Measurements from ENCODE around the gene B3GALT5.
"Not testable (repeated sequence)": the region's sequence is repeated elsewhere in the genome, so short reads cannot be mapped to it uniquely, and the experiment has no call there.

Gene B3GALT5

DNA sequence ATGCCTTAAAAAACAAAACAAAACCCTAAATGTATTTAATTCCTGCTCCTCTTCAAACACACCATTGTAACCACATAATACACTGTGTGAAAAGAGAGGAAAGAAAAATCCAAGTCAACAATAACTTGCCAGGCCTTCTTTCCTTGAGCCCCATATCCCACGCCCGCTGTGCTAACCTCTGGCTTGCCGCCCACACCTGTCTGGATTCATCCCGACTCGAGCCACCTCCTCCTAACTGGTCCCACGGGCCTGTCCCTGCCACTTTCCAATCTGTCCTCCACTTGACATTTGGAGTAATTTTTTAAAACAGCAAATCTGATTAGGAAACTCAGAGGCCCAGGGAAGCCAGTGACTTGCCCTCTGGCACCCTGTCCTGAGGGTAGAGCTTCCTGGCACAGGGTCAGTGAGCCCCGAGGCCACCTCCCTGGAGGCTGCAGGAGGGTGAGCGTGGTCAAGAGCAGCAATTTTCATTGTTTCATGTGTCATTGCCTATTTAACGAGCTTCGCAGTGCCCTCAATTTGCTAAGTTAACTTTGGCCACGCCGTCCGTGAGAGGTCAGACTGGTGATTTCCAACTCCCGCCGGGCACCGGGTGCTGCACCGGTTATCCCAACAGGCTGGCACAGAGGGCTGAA is 54.1 kb downstream of the B3GALT5 start:
- no peak for DNase-seq (ENCODE audit: low read depth, low spot score)

DNA sequence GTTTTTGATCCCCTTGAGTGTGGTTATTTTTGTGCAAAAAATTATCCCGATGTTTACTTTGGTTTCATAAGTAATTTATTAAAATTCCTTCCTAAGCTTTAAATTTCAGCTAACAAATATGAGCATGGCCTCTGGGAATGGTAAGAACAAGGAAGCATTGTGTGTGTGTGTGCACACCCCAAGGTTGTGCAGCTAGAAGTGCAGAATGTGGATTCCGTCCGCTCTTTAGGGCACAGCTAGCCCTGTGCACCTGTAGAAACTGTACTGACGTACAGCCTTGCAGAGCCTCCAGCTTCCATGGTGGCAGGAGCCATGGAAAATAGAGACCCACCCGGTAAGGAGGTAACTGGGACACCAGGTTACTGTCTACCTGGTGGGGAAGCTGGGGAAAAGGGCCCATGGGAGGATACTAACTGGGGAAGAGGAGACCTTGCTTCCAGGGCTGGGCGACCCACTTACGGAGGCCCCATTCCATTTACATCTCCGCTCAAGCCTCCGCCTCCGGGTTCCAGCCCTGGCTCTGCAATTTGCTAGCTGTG is 54.7 kb downstream of the B3GALT5 start:
- DNase-seq (ENCODE audit: low read depth, low spot score), result no peak

DNA sequence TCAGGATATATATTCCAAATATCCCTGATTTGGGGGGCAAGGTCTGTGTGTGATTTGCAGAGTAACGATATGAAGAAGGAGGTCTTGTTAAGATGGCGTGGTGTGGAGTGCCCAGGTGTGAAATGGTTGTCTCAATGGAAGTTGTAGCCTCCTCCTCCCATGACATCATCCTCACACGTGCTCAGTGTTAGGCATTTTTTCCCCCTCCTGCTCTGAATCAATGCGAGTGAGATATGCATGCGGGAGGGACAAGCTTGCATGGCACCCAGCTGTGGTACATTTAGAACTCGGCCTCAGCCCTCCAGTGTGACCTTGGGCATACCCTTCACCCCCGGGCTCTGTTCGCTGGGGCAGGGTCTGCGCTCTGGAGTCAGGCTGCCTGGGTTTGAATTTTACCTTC is 55.6 kb downstream of the B3GALT5 start:
- no peak for DNase-seq (ENCODE audit: low read depth, low spot score)

DNA sequence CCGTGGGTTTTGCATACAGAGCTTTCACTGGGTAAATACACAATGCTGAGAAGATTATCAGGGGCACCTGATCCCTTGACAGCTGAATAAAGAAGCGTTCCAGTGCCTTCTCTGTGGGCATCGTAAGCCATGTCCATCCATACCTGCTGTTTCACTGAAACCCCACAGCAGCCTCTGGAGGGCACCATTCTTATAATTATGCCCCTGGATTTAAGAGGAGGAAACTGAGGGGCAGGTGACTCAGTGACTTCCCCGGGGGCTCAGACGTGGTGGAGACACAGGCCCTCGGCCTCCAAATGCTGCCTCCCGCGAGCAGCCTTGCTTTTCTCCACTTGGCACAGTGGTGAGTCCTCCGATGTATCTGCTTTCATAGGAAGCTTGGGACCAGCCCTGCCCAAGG is 56.7 kb downstream of the B3GALT5 start:
- no peak for DNase-seq (ENCODE audit: low read depth, low spot score)

DNA sequence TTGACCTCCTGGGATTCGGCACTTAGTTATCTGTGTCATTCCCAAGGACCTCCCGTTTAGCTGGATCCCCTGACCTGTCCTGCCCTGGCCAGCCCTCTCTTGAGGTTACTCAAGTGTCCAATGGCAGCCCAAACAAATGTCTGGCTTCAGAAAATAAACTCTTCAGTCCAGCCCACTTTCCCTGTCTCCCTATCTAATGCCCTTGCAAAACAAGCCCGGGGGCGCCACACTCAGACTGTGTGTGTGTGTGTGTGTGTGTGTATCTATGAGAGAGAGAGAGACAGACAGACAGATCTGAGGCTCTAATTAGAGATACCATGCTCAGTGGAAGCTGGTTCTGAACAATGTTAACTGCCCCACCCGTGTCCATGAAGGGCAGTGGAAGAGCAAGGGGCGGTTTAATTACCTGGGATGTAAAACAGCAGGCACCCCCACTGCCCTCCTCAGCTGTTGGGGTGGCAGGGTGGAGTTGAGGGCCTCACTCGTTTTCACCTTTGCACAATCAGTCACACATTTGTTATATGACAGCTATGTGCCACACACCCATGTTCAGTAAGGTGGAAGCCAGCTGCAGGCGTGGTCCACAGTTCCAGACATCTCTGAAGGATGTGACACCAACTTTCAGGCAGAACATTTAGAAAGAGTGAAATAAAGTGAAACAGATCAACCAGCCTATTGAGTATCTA is 57.4 kb downstream of the B3GALT5 start:
- DNase-seq (ENCODE audit: low read depth, low spot score), result no peak

DNA sequence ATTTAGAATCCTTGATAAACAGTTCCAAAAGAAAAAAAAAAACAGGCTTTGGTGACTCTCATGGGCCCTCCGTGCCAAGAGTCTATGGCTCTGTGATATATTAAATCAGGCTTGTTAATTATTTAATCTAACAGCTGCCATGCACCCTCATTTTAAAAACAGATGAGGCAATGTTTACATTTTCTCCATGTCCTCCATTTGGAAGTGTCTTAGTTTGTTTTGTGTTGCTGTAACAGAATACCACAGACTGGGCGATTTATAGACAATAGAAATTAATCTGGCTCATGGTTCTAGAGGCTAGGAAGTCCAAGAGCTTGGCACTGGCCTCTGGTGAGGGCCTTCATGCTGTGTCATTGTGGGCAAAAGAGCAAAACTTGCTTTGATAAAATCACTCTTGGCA is 58.0 kb downstream of the B3GALT5 start:
- no peak for DNase-seq (ENCODE audit: low read depth, low spot score)

DNA sequence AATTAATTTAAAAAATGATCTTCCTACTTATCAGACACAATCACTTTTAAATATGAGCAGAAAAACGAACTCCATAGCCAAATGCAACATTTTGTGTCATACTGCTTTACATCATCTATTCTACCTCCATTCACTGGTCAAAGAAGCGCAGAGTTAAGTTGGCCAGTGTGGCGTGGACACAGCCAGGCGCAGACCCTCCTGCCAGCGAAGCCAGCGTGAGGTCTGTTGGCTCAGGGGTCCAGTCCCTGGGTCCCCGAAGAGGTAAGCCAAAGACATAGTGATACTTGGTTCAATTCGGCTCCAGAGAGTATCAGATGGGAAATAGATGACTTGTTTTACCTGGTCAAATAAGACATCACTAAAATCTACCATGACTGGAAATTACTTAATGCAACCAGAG is 59.2 kb downstream of the B3GALT5 start:
- no peak for DNase-seq (ENCODE audit: low read depth, low spot score)

DNA sequence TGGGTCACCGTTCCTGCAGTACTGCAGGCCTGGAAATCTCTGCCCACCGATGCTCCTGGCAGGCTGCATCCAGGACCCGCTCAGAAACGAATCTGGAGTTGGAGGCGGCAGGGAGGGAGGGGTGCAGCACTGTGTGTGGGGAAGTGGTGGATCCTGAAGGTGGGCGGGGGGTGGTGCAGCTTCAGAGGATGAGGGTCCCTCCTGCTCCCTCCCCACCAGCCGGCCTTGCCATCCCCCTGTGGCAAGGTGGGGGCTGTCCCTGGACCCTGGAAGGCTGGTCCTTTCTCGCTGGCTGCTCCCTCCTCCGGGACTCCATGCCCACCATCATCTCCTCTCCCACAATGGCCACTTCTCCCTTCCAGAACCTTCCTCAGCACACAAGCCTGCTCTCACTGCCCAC is 60.4 kb downstream of the B3GALT5 start:
- no peak for DNase-seq (ENCODE audit: low read depth, low spot score)

DNA sequence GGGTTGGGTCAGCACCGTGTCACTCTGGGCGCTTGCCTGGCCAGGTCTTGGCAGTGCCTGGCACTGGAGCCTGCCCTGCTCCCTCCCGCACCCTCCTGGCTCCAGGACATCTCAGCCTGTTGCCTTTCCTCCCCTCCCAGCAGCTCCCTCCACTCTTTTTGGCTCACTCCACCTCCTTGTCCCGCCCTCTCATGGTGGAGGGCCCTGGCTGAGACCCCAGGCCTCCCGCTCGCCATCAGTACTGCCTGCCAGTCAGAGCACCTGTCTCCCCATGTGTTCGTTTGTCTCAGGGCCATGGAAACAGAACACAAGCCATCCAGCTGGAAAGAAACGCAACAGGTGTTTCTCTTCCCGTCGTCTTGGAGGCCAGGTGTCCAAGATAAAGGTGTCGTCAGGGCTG is 61.0 kb downstream of the B3GALT5 start:
- DNase-seq (ENCODE audit: low read depth, low spot score), result no peak

DNA sequence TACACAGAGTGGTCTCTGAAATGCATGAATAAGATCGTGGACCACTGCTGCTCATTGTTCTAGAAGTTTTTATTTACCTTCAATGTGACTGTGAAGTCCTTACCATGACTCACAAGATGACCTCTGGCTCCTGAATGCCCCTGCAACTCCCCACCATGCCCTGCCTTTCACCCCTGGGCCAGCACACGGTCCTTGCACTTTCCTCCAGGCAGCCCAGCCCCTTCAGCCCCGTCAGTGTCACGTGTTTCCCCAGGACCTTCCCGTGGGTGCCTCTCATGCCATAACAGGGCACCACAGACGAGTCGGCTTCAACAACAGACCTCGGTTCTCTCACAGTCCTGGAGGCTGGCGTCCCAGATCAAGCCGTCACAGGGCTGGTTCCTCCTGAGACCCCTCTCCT is 62.1 kb downstream of the B3GALT5 start:
- DNase-seq (ENCODE audit: low read depth, low spot score), result no peak

DNA sequence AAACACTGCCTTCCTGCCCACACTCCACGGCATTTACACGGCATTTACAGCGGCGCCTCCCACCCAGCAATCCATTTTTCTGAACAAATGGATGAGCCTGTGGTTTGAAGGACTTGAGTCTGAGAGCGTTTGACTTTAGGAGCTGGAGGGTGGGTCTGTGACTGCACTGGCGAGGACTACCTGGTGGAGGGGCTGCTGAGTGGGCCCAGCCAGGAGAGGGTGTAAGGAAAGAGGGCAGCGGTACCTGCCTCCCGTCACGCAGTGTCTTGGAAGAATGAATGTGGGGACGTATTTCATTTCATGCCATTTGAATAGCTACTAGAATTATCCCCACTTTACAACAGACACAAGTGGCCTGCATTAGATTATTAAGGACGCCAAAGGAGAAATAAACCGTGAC is 62.9 kb downstream of the B3GALT5 start:
- DNase-seq (ENCODE audit: low read depth, low spot score), result no peak

DNA sequence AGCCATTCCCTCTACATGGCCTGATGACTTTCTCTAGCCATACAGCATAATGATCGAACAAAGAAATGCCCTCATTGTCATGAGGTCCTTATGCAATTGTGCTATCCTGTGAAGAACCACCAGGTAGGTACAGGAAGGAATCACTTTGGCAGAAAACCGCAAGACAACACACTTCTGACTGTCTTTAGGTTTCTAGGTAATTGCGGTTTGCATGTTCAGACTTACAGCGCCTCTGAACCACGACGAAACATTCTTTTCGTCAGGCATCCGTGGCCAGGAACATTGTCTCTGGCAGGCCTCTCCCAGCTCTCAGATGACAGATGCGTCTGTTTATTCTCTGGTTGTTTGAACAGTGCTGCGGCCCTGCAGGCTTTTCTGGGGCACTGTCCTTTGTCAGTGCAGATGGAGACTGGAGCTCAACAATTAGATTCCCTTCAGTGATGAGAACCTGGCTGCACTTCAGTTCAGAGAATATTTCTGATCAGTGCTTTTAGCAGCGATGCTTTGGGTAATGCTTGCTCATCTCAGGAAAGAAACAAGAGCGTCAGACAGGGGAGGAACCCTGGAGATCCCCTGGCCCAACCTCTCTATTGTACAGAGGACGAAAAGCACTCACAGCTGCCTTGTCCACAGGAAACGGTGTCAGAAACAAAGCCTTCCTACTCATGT is 63.4 kb downstream of the B3GALT5 start:
- no peak for DNase-seq (ENCODE audit: low read depth, low spot score)

DNA sequence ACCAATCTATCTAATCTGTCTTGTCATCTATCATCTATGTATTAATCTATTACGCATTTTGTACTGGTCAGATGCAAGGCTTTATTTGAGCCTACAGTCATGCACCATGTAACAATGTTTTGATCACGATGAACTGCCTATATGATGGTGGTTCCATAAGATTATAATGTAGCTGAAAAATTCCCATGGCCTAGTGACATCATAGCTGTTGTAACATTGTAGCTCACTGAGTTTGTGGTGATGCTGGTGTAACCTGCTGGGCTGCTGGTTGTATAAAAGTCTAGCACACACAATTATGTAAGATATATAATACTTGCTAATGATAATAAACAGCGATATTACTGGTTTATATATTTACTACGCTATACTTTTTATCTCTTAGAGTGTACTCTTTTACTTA is 67.5 kb downstream of the B3GALT5 start:
- DNase-seq (ENCODE audit: low read depth, low spot score), result no peak

DNA sequence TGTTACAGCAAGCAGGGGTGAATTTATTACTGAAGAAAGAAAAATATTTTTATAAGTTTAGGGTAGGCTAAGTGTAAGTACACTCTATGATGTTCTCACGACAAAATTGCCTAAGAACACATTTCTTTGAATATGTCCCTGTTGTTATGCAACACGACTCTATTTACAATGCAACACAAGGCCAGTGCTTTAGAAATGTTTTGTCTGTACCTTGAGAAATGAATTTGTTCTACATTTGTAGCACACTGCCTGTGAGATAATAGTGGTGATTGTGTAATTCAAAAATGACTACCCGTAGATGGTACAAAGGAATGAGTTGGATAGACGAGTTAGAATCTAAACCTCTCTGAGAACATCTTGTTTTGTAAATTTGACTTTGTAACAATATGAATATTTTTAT is 68.5 kb downstream of the B3GALT5 start:
- no peak for DNase-seq (ENCODE audit: low read depth, low spot score)

DNA sequence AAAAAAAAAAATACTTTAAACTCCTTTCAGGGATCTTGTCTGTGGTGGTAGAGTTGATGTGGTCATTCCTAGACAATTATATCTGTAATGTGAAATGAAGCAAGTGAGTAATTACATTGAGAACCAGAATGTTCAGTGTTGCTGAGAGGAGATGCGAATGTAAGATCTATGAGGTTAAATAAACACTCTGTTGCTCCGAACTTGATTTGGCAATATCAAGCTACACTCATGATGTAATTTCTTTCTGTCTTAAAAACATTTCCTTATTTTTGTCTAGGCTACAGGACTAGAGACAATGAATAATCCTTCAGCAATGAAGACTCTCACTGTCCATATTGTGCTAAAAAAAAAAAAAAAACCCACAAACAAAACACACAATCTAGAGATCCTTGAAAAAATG is 69.1 kb downstream of the B3GALT5 start:
- DNase-seq (ENCODE audit: low read depth, low spot score), result no peak

DNA sequence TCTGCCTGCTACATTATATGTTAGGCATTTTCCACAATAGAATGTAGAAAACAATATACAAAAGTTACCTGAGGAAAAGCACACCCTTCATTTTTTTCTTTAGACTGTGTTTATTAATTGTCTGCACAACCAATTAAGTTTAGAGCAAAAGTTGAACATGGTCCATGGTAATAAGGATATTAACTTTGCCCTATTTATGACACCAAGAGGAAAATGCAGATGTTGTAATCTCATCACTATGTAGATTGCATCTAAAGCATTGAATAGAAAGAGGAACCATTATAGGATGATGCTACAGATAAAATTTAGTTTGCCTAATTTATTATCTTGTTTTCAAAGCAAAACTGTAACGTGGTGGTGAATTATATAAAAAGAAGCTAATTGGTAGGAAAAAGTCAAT is 72.5 kb downstream of the B3GALT5 start:
- no peak for DNase-seq (ENCODE audit: low read depth, low spot score)

DNA sequence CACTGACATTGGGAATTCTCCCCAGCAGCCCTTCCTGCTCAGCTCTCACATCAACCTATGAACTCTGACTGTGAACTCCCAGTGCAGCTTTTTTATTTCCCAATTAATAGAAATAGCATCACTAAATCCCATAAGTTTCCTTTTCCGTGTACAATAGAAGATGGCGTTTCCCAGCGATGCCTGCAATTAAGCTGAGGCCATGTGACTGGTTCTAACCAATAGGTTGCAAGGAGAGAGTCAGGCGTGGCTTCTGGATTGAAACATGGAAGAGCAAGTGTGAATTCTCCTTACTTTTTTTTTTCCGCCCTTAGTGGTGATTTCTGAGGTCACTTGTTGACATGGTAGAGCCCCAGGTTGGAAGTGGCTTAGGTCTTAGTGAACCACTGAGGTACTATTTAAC is 73.3 kb downstream of the B3GALT5 start:
- no peak for DNase-seq (ENCODE audit: low read depth, low spot score)

DNA sequence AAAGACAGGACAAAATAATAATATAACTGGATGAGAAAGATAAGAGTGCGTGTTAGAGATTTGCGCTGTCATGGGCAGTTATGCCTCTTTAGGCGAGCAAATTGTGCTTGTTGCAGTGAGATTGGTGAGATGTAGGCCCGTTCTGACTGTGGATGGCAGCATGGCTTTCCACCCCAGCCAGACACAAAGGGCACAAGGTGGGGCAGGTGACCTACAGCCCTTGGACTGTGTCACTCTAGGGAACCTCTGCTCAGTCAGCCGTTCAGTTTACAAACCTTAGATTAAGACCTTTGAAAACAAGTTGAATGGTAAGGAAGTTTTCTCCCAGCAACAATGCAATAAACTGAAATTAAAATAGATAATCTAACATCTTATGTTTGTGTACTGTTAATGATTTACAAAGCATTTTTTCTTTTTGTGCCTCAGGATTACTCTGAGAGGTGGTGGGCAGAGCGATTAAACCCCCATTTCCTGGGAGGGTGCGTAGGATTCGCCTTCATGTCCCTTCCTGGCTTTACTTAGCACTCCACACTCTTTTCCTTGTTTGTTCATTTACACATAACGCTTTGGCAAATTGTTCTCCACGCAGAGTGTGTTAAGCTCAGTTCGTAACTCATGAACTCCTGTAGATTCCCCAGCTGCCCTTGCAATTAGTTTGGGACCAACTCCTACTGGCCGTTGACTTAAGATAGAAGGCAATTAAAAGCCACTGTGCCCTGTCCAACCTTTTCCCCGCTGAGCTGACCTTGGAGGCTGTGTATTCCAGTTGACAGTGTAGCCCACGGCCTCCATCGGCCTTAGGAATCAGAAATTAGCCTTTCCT is 74.1 kb downstream of the B3GALT5 start:
- DNase-seq (ENCODE audit: low read depth, low spot score), result no peak

DNA sequence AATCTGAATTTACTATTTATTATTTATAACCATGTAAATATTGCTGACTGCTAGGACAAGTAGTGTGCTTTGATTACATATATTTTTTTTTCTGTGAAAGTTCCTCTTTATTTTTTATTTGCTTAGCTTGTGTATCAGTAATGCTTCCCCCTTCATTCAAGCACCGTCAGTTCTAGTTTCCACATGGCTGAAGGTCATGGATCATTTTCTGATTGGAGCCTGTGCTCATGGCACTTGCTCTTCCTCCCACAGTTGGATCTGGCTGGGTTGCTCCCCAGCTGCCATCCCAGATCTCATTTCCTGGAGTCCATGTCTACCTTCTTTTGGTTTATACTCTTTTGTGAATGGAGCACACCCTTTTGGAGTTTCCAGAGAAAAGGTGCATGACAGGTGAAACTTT is 75.3 kb downstream of the B3GALT5 start:
- DNase-seq (ENCODE audit: low read depth, low spot score), result no peak

DNA sequence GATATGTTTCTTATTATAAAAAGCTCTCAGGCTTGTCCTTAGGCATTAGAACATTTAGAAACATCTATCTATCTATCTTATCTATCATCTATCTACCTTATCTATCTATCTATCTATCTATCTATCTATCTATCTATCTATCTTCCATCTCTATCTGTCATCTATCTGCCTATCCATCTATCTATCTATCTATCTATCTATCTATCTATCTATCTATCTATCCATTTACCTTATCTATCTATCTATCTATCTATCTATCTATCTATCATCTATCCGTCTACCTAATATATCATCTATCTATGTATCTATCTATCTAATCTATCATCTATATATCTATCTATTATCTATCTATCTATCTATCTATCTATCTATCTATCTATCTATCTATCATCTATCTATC is 77.1 kb downstream of the B3GALT5 start:
- not testable (repeated sequence) for DNase-seq (ENCODE audit: low read depth, low spot score)

DNA sequence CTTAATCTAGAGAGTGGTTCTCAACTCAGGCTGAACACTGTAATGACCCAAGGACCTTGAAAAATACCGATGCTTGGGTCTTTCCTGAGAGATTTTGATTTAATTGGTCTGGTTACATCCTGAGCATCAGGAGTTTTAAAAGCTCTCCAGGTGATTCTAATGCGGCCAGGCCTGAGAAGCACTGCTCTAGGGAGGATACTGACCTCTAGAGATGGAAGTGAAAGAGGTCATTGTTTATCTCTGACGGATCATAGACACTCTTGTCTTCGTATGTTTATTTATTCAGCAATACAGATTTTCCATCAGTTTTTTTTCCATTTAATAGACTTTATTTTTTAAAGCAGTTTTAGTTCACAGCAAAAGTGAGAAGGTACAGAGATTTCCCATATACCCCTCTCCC is 77.7 kb downstream of the B3GALT5 start:
- DNase-seq (ENCODE audit: low read depth, low spot score), result no peak

DNA sequence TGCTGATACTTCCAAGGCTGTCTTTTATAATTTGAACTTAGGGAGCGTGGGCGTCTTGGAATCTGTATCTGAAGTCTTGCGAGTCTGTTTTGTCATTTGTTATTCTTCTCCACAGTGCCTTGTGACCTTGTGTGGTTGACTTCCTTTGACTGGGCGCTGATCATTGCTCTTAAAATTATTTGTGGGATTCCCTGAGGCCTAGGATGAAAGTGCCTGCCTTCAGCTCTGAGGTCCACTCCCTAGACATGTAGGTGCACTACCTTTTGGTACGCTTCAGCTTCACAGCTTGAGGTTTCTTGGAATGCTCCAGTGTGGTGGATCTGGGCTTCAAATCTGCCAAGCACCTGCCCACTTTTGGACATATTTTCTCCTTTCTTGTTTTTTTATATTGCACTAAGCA is 82.0 kb downstream of the B3GALT5 start:
- DNase-seq (ENCODE audit: low read depth, low spot score), result no peak
